ENCODE data around the gene SLK. TPM values are rescaled to one million over a fixed set of nuclear protein-coding genes. Genes with fewer than 3 reads are reported as not detected.

Gene SLK
- total and polyA plus RNA-seq, 2 donors (not counting 3 experiments of a cell fraction or from before 2014, with no cell fraction given) = 4.5 to 36.0 TPM

GRCh38 chr10:103991393-103992128 is 24.6 kb downstream of the SLK start:
- ChIA-PET POLR2A (interaction anchor here (0.6 kb wide), 1 partner anchor 279 kb away, joined by 3 read pairs; no protein-coding TSS in a partner anchor), CTCF (interaction anchor here (0.6 to 1.1 kb wide), 4 partner anchors 7 to 37 kb away, joined by 3 to 5 read pairs (median 4); no protein-coding TSS in a partner anchor)
- Histone ChIP-seq H3K4me3 (replicated peaks in 1 of 3; ENCODE audit: insufficient read depth in 1 of 3, low read depth in 1 of 3, low read length in 3 of 3) (no peak overlapping the region), H3K79me2 (ENCODE audit: control insufficient read depth, insufficient read depth, low read length) (peaks cover 45% of the 10 kb centered on the region), H3K9me1 (replicated peaks; ENCODE audit: control insufficient read depth, extremely low read depth, insufficient read depth, low read length) (no peaks in the 10 kb centered on the region), H3K36me3 (ENCODE audit: control insufficient read depth in 2 of 2, extremely low read depth in 1 of 2, insufficient read depth in 2 of 2, low read length in 2 of 2) (peaks cover 0 to 3% of the 10 kb centered on the region in 2 experiments), H3K4me2 (ENCODE audit: insufficient read depth, low read length) (no peak overlapping the region), H3K27me3 (ENCODE audit: control insufficient read depth in 2 of 2, insufficient read depth in 2 of 2, low read length in 2 of 2) (no peaks in the 10 kb centered on the region), H4K20me1 (replicated peaks; ENCODE audit: control insufficient read depth, extremely low read depth, insufficient read depth, low read length) (peaks cover 3% of the 10 kb centered on the region), H3K27ac (ENCODE audit: insufficient read depth, low read depth, low read length) (no peak overlapping the region), H3K4me1 (ENCODE audit: control insufficient read depth, extremely low read depth, insufficient read depth, low read length) (peaks cover 11% of the 10 kb centered on the region), H3K9ac (replicated peaks; ENCODE audit: extremely low read depth, insufficient read depth, low read length) (no peak overlapping the region), H3K9me3 (replicated peaks; ENCODE audit: control insufficient read depth, insufficient read depth, low read length) (no peaks in the 10 kb centered on the region), H2AFZ (ENCODE audit: low read depth, low read length) (no peak overlapping the region)
- FAIRE-seq (no peak), DNase-seq (ENCODE audit: low read depth, low spot score) (no peak)
- intact Hi-C loops (cut with micrococcal nuclease) (no loop called here), dilution Hi-C loops (cut with MboI; ENCODE audit: extremely low pct_ligation_motif_present, low sequenced_read_pairs) (no loop called here)
- BruUV-seq (replicated peaks) = no TSS peak
- TF ChIP-seq POLR2A (IDR thresholded peaks at IDR 0.05; ENCODE audit: low read depth, low read length) (no peak), MYC (IDR thresholded peaks at IDR 0.05; ENCODE audit: low read depth, low read length) (no peak), JUN (IDR thresholded peaks at IDR 0.05; ENCODE audit: borderline replicate concordance, insufficient read depth, insufficient read length, low read depth) (no peak), POLR2AphosphoS5 (IDR thresholded peaks at IDR 0.05; ENCODE audit: insufficient read depth, low read depth, low read length) (no peak), EZH2 (IDR thresholded peaks at IDR 0.05; ENCODE audit: borderline replicate concordance, low read depth, low read length, severe bottlenecking) (no peak), GATA2 (IDR thresholded peaks at IDR 0.05; ENCODE audit: insufficient read depth, insufficient read length, low read depth, low read length) (no peak), MAX (IDR thresholded peaks at IDR 0.05; ENCODE audit: insufficient read depth, insufficient read length) (no peak)

Data from endothelial cell of umbilical vein (primary cell).